Right lobe of liver (tissue), 6 donors: ENCODE data around the gene AWAT2. TPM values are rescaled to one million over a fixed set of nuclear protein-coding genes. Genes with fewer than 3 reads are reported as not detected.

Experiments used
- ATAC-seq, 4 donors: fragments of 200-7000 bp; cut with Tn5 transposase; one replicate each; pipeline ENCODE4 v1.9.1; 2020; ENCODE audit warnings: mild to moderate bottlenecking in 4 of 4, moderate library complexity in 4 of 4
- DNase-seq, 3 donors: peaks; one replicate each; pipeline ENCODE4 v3.0.0-alpha.2; 2020
- H3K27ac ChIP-seq, 3 donors: fragments of 200-600 bp; one replicate each; pipeline ENCODE4 v1.8.0; 2022
- H3K27me3 ChIP-seq, 2 donors: fragments of 200-600 bp; one replicate each; pipeline ENCODE4 v1.8.0; 2022
- H3K36me3 ChIP-seq, 4 donors: fragments of 200-600 bp; sonication (generic) in 1 of 4; one replicate each; pipeline versions ENCODE4 v1.5.1 to v1.8.0; 2017 to 2022; ENCODE audit warnings: control low read depth in 1 of 4
- H3K4me1 ChIP-seq, 4 donors: fragments of 200-600 bp; sonication (generic) in 1 of 4; one replicate each; pipeline versions ENCODE4 v1.5.1 to v1.8.0; 2017 to 2022; ENCODE audit warnings: control low read depth in 1 of 4
- H3K4me3 ChIP-seq, 3 donors: fragments of 200-600 bp; one replicate each; pipeline ENCODE4 v1.8.0; 2022
- H3K9me3 ChIP-seq, 4 donors: fragments of 200-600 bp; sonication (generic) in 1 of 4; one replicate each; pipeline versions ENCODE4 v1.5.1 to v1.8.0; 2017 to 2022; ENCODE audit warnings: control low read depth in 1 of 4
- CTCF ChIP-seq, 4 donors: fragments of 200-600 bp in 3 of 4; fragments of 450-650 bp in 1 of 4; IDR thresholded peaks; one replicate each; pipeline versions ENCODE4 v1.5.1 to v1.8.0; 2016 to 2022; ENCODE audit warnings: antibody characterized with exemption in 4 of 4, mild to moderate bottlenecking in 2 of 4
- POLR2A ChIP-seq: fragments of 450-650 bp; IDR thresholded peaks from one replicate; pipeline ENCODE4 v1.6.1; 2017; ENCODE audit warnings: antibody characterized with exemption, mild to moderate bottlenecking
- WGBS: methylation state at CpG from one replicate; pipeline ENCODE4 v1.1.6; 2018; ENCODE audit warnings: low coverage, low lambda C conversion rate; ENCODE audit not compliant: insufficient coverage; ENCODE audit errors: missing lambda C conversion rate; 5-methylcytosine and 5-hydroxymethylcytosine counted together
- intact Hi-C, 2 donors: fragments of 100-400 bp; cut with DNase I; formaldehyde crosslinking; loops; one replicate each; pipeline versions ENCODE4 v1.11.2 to v1.14.1; 2022
- total RNA-seq, 6 experiments: library from RNA; depleted of rRNA in 2 of 6; stranded (reverse); fragments of >200 nt in 2 of 6; fragmentation: NEBNext Ultra II Directional in 3 of 6; extraction: Animal tissue kit (Norgen Biotek cat#: 25700) in 3 of 6; gene quantifications; one replicate each; pipeline versions ENCODE4 v1.1.0 to v1.2.4, GENCODE V29; 2016 to 2023
- donor health status: DM: no; HTN: yes; CAD: no.
- donor health status: DM: no; HTN: no; CAD: no.
- donor health status: DM: no; HTN: no; CAD: no.
- donor health status: DM: no; HTN: yes; CAD: no.
- donor health status: DM: no; HTN: yes; CAD: no.

Gene AWAT2
- total RNA-seq, 6 experiments from 2014 or later: not detected

- H3K36me3 ChIP-seq: no peaks in the 10 kb centered on the region
- H3K9me3 ChIP-seq: no peaks in the 10 kb centered on the region
- H3K4me1 ChIP-seq: no peaks in the 10 kb centered on the region
- no peaks in the 10 kb centered on the region for H3K27me3 ChIP-seq
- H3K4me3 ChIP-seq: no peak overlapping the region
- whole genome bisulfite sequencing: 50% methylated on average over 5 of the region's 5 CpGs
- intact Hi-C loops: no loop called here
- no peak for DNase-seq
- no peak for TF ChIP-seq POLR2A
- TF ChIP-seq CTCF (IDR thresholded peaks at IDR 0.05): no peak
- no peak for ATAC-seq
- H3K27ac ChIP-seq: no peak overlapping the region
Measured at GRCh38 chrX:70054391-70054790, 4.7 kb upstream of the AWAT2 start.

- H3K4me1 ChIP-seq: no peaks in the 10 kb centered on the region
- H3K4me3 ChIP-seq: no peak overlapping the region
- intact Hi-C loops: no loop called here
- H3K27me3 ChIP-seq: no peaks in the 10 kb centered on the region
- ATAC-seq: no peak
- TF ChIP-seq POLR2A (no peak), CTCF (IDR thresholded peaks at IDR 0.05) (no peak)
- no peaks in the 10 kb centered on the region for H3K36me3 ChIP-seq
- no peak for DNase-seq
- WGBS: 51% methylated on average over 8 of the region's 11 CpGs
- H3K27ac ChIP-seq: no peak overlapping the region
- H3K9me3 ChIP-seq: no peaks in the 10 kb centered on the region
Measured at GRCh38 chrX:70052895-70053615, 3.3 kb upstream of the AWAT2 start.

DNA sequence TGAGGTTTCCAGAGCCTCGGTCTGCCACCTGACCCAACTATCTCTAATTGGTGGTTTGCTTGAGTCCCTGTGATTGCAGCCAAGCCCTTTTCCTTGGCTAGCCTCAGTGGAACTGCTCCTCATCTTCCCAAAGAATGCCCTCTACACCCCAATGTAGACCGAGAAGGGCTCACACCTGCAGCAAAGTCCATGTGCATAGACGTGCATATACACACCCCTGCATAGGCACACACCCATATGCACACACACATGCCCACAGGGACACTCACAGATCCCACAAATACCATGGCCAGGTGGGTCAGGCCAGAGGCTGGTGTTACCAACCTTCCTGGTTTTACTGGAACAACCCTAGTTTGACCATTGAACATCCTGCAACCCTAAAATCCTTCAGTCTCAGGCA, 332 bp downstream of the AWAT2 start:
- 70% methylated on average over 1 of the region's 3 CpGs for WGBS
- intact Hi-C loops: no loop called here
- H3K9me3 ChIP-seq: no peaks in the 10 kb centered on the region

GRCh38 chrX:70046978-70047377, 2.8 kb downstream of the AWAT2 start:
- Histone ChIP-seq H3K4me3 (no peak overlapping the region), H3K27ac (no peak overlapping the region), H3K36me3 (no peaks in the 10 kb centered on the region), H3K9me3 (no peaks in the 10 kb centered on the region), H3K27me3 (no peaks in the 10 kb centered on the region), H3K4me1 (no peaks in the 10 kb centered on the region)
- ATAC-seq: peak in 1 of 4 donors; percentile 64
- no peak for TF ChIP-seq POLR2A
- TF ChIP-seq CTCF (IDR thresholded peaks at IDR 0.05): no peak
- intact Hi-C loops: no loop called here
- DNase-seq: no peak

More for the DNA sequence above, 332 bp downstream of the AWAT2 start:
- H3K36me3 ChIP-seq: no peaks in the 10 kb centered on the region
- H3K4me3 ChIP-seq: no peak overlapping the region
- TF ChIP-seq CTCF (IDR thresholded peaks at IDR 0.05) (no peak), POLR2A (no peak)
- H3K4me1 ChIP-seq: no peaks in the 10 kb centered on the region
- no peak for ATAC-seq
- H3K27me3 ChIP-seq: no peaks in the 10 kb centered on the region
- no peak overlapping the region for H3K27ac ChIP-seq
- no peak for DNase-seq
